HG03025 (cell line): ENCODE measurements around the gene GPR61.

Experiments used
- ATAC-seq: cut with Tn5 transposase; IDR thresholded peaks from one replicate; pipeline ENCODE4 v1.9.1; 2021; ENCODE audit warnings: mild to moderate bottlenecking, moderate library complexity; ENCODE audit not compliant: unreplicated experiment, low FRiP score

GPR61 gene

GRCh38 chr1:109508873-109509175, 30.8 kb upstream of the GPR61 start:
- no peak for ATAC-seq

- ATAC-seq, result no peak
Observed at GRCh38 chr1:109509176-109510134, 30.2 kb upstream of the GPR61 start, which contains the start of gene AMIGO1. Gene AMIGO1 (minus strand): TSS chr1:109509727. CDS start chr1:109508912, 815 bp downstream.

DNA sequence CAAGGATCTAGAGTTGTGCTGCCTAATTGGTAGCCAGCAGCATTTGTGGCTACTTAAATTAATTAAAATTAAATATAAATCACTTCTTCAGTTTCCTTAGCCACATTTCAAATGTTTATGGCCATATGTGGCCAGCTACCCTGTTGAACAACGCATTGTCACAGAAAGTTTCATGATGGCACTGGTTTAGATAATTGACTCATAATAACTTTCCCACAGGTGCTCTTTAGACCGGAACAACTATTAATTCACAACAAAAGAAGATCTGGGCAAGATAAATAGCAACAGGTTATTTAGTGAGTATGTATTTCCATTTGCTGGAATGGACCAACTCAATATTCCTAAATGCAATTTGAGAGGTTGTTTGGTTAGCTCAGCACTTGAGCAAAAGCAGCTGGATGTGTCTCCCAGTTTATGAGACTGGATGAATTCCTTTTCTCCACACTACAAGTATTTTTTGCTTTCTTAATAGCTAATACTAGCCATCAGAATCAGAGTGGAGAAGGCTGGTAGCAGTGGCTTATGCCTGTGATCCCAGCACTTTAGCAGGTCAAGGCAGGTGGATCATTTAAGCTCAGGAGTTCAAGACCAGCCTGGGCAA, 26.5 kb upstream of the GPR61 start:
- ATAC-seq, result no peak

DNA sequence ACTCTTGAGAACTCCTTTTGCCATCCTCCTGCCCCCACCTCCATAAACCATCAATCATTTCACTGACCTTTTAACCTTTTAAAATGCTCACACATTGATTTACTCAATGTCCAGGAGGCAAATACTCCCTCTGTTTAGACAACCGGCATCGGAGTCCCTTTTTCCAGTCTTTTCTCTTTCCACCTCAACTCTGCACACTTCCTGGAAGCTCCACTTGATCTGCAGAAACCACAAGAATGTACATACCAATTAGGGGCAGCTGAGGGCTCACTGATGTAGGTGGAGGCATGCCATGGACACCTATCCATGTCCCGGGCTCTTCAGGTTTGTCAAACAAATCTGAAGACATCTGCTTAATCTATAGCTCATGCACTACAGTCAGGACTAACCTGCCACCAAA, 24.8 kb upstream of the GPR61 start:
- ATAC-seq, result no peak

DNA sequence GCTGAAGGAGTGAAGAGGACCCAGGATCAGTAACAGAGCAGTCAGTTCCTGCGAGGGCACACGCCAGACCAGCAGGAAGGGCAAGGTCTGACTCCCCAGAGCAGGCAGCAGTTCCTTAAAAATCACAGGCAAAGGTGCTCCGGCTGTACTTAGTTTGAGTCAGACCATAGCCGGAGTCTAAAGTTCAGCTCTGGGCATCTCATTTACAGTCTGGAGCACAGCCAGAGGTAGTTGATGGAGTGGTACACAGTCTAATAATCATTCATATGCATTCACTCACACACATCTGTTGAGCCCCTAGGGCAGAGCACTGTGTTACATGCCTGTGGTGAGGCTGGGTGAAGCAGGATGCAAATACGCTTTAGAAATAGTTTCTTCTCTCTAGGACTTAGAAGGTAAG, 22.8 kb upstream of the GPR61 start:
- ATAC-seq, result no peak

DNA sequence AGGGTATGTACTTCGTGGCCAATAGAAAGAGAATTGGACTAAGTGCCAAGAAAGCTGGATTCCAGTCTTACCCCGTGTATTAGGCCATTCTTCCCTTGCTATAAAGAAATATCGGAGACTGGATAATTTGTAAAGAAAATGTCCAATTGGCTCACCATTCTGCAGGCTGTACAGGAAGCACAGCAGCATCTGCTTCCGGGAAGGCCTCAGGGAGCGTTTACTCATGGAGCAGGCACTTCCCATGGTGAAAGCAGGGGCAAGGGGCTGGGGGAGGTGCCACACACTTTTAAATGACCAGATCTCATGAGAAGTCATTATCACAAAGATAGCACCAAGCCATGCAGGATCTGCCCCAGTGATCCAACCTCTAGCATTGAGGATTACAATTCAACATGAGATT, 22.3 kb upstream of the GPR61 start:
- no peak for ATAC-seq

DNA sequence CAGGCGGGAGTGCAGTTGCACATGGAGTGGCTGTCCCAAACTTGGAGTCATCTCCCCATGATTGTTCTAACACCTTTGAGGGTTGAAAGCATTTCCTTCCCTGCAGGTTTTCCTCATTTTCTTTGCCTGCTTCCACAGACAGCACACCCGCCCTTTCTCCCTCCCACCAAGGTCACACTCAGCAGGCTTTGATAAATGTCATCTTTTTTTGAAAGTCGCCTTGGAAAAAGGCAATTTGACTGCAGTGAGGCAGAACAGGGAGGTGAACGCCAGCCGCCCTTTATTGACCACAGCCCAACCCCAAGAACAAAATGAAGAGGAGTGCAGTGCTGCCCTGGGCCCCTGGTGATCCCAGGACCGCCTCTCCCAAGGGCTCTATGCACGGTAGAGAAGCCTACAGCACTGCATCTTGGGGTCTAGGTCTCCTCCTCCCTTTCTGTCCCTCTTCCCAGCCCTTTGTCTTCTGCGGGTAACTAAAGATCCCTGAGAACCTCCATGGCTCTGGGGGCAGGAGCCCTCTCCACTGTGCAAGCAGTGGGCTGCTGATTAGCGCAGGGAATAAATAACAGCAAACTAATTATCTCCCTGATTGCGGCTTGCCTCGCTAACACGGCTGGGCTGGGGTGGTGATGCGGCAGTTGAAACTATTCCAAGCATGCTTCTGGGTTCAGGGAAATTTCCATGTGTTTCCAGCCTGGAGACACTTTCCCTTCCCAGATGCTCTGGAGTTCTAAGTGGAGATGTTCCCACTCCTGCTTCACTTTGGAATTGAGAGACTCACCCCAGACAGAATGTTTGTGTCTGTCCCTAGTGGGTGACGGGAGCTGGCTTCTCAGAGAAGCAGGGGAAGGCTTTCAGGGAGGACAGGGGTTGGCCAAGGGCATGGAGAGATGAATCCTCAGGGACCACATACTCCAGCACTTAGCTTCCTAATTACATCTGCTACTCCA, 18.4 kb upstream of the GPR61 start:
- no peak for ATAC-seq

- no peak for ATAC-seq
Observed at GRCh38 chr1:109522026-109522425, 17.6 kb upstream of the GPR61 start.

GRCh38 chr1:109523706-109524105, 16.0 kb upstream of the GPR61 start:
- no peak for ATAC-seq

DNA sequence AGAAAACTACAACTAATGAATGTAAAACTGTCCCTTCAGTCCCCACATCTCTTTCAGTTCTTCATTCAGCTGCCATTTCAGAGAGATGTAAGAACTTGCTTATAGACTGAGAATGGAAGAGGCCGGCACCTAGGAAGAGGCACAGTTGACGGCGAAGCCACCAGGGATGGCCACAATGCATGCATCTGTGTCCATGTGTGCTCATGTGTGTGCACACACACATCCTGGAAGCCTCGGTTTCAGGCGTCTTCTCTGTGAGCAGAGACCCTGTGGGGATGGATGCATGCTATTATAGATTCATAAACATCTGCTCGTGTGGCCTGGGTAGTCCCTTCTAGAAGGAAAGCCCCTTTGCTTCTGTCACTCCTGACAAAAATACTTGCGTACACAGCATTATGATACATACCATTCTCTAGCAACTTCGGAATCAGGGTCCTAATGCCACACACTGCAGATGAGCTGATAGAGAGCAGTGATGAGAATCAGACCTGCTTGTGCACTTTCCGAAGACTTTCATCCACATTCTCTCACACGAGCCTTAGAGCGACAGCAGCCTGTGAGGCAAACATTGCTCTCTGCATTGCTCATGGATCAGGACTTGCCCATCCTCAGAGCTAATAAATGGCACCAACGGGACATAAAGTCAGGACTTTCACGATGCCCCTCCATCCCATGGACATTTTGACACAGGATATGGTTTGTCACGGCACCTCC, 12.4 kb upstream of the GPR61 start:
- ATAC-seq, result no peak

DNA sequence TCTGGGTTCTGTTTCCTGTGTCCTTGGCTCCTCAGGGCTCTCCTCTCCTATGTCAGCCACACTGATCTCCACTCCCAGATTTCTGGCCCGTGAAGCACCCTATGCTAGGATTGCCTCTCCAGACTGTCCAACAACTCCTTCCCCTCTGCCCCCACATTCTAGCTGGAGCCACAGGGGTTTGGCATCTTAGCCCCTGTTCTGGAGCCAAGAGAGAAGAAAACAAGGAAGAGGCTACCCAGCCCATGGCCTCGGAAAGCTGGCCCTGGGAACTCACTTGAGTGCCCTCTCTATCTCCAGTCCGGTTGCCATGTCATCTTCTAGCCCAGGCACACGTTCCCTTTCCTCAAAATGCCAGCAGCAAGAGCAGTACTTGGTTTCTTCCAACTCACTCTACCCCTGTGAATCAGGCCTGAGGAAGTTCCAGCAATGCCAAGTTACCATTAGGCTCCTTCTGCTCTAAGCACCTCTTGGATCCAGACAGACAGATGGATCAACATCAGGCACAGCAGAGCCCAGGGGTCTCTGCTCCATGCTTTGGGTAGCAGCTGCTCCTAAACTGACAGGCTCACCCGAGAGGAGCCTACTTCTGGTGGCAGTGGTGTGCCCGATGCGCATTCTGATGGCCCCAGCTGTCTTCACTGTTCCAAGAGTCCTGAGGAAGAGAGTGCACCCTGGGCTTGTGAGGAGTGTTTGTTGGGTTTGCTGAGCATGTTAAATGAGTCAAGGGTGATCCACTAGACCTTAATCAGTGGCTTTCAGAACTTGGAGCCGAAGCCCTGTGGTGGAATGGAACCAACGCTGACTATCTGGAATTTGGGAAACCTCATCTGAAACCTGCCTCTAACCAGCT, 11.6 kb upstream of the GPR61 start:
- no peak for ATAC-seq

DNA sequence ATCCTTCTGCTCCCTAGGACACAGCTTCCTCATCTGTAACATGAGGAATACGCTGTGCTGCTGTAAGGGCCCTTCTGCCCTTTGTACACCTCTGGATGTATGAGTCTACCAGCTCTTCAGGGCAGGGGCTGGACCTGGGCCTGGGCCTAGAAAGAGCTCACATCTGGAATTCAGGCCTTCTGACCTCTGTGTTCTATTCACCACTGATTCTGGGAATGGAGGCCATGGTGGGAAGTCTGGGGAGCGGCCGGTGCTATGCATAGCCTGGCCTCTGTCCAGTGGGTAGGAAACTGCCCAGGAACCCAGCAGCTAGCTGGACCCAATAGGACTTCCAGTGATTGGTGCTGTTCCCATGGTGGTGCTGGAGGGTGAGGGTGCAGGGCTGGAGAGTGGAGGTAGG, 11.0 kb upstream of the GPR61 start:
- ATAC-seq, result no peak

- ATAC-seq, result no peak
Observed at GRCh38 chr1:109529881-109530456, 9.7 kb upstream of the GPR61 start.

DNA sequence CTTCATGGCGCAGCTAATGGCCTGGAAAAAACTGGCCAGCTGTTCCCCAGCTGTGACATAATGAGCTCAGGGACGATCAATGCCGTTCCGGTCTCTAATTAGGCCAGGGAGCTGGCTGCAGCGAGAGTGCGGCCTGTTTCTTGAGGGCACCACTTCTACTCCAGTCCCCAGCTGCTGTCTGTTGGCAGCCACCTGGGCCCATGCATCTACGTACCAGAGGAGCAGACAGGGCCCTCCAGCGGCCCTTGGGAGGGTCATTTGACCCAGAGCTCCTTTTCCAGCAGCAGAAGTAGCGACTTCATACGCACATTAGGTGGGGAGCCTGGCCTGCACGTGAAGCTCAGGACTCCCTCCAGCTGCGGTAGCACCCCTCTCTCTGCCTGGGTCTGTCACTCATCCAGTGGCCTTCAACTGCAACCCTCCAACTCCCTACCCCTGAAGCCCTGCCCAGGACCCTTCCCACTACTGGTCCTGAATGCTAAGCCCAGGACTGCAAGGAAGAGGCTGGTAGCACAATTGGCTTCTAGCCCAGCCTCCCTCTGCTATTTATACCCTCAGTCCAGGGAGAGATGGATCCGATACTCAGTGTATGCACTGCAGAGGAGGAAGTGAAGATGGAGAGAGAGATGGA, 9.1 kb upstream of the GPR61 start:
- ATAC-seq, result no peak

DNA sequence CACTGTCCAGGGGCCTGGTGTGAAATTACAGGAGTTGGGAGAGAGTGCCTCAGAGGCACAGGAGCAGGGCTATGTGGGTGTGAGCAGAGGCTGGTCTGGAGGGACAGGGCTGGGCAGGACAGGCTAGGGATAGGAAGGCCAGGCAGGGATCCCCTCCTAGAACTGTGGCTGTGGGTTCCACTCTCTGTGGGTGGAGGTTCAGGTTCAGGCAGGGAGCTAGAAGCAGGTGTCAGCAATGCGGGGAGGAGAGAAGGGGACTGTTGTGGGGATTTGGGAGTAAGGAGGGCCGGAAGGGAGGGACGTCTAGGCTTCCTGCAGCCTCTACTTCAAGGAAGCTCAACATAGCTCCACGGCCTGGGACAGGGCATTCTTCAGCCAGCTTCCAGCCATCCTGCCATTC, 8.3 kb upstream of the GPR61 start:
- no peak for ATAC-seq

- no peak for ATAC-seq
Observed at GRCh38 chr1:109531826-109532364, 7.8 kb upstream of the GPR61 start.

DNA sequence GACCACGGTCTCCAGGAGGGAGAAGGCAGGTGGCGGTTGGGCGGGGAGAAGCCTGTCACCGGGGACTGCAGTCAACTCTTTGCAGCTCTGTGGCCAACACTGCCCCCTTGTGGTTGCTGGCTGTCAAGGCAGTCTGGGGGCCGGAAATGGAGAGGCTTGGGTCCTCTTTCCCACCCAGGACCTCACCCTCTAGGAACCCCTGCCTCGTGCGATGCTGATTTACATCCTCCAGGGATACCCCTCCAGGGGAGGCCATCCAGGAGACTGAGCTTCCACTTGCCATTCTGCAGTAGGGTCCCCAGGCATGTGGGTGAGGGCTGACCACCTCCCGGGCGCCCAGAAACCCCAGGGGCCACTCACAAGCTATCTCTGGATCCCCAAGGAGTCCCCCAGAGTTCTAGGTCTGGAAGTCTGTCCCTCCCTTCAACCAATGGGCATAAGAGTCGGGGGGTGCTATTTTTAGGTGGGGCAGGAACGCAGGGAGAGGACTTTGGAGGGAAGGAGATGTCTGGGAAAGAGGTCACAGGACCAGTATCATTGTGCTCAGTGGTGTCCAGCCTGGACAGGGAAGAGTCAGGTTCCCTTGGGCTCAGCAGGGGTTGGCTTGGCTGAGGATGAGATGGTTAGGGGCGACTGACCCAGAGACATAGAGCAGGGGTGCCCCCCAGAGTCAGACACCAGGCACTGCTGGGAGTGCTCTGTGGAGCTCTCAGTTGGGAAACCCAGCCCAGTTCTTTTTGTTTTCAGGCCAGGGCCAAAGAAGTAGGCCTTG, 7.1 kb upstream of the GPR61 start:
- peak; percentile 58 for ATAC-seq
